Activated T-cell treated with anti-CD3 and anti-CD28 coated beads, Interleukin-2, amount 50 U/mL, for 4 hours (primary cell): Measurements from ENCODE around the gene BASP1. TPM values are rescaled to one million over a fixed set of nuclear protein-coding genes. Genes with fewer than 3 reads are reported as not detected.
"Not testable (repeated sequence)": the region's sequence is repeated elsewhere in the genome, so short reads cannot be mapped to it uniquely, and the experiment has no call there.

Source experiments
- ATAC-seq, 2 donors: fragments of 200-7000 bp; cut with Tn5 transposase; one replicate each; pipeline ENCODE4 v1.10.0; 2021
- DNase-seq: peaks from one replicate; pipeline ENCODE4 v3.0.0-alpha.2; 2020
- H3K27me3 Mint-ChIP-seq: one replicate; pipeline ENCODE4 v1.8.0; 2021; ENCODE audit warnings: low read depth, mixed read lengths
- H3K36me3 Mint-ChIP-seq: one replicate; pipeline ENCODE4 v1.8.0; 2022; ENCODE audit warnings: mixed read lengths; ENCODE audit not compliant: insufficient read depth
- H3K4me1 Mint-ChIP-seq: one replicate; pipeline ENCODE4 v1.8.0; 2021; ENCODE audit warnings: low read depth, mixed read lengths
- H3K4me3 Mint-ChIP-seq: one replicate; pipeline ENCODE4 v1.8.0; 2021; ENCODE audit warnings: mild to moderate bottlenecking, moderate library complexity, mixed read lengths
- H3K9me3 Mint-ChIP-seq: one replicate; pipeline ENCODE4 v1.8.0; 2021; ENCODE audit warnings: mixed read lengths
- total RNA-seq, 3 donors: library from RNA; stranded (reverse); gene quantifications; one replicate each; pipeline ENCODE4 v1.2.1, GENCODE V29; 2021

Gene BASP1
- total RNA-seq, 3 donors from 2014 or later = 4.3 to 12.3 (median 4.7) TPM

DNA sequence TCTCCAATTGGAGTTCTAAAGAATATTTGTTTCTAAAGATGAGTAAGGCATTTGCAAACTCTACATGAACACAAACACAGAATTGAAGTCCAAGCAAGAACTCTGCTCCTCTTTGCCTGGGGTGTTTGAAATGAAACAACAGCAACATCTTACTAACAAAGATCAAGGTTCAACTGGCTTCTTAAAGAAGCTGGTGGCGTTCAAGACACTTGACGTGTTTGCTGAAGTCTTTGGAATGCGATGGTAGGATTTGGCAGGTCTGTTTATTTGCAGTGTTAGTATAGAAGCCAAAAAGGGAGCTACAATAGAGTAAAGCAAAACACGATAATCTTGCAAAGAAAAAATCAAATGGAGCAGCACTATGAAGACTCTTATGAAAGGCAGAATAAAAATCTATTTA lies 94.9 kb downstream of the BASP1 start:
- Mint-ChIP-seq H3K4me1 (no peaks in the 10 kb centered on the region), H3K36me3 (no peaks in the 10 kb centered on the region), H3K9me3 (peaks cover 13% of the 10 kb centered on the region), H3K27me3 (no peaks in the 10 kb centered on the region), H3K4me3 (no peak overlapping the region)
- DNase-seq (no peak), ATAC-seq (no peak)

- Mint-ChIP-seq H3K4me1 (peaks cover 2% of the 10 kb centered on the region), H3K4me3 (no peak overlapping the region), H3K27me3 (no peaks in the 10 kb centered on the region), H3K36me3 (no peaks in the 10 kb centered on the region), H3K9me3 (peaks cover 3% of the 10 kb centered on the region)
- ATAC-seq (no peak), DNase-seq (no peak)
These were observed 97.6 kb downstream of the BASP1 start for GRCh38 chr5:17314907-17315471.

- H3K4me3 Mint-ChIP-seq = no peak overlapping the region
- H3K36me3 Mint-ChIP-seq = no peaks in the 10 kb centered on the region
- H3K9me3 Mint-ChIP-seq = no peaks in the 10 kb centered on the region
- DNase-seq (no peak), ATAC-seq (no peak)
- peaks cover 2% of the 10 kb centered on the region for H3K4me1 Mint-ChIP-seq
- H3K27me3 Mint-ChIP-seq = no peaks in the 10 kb centered on the region
These were observed 98.3 kb downstream of the BASP1 start for GRCh38 chr5:17315710-17316221.

- no peak overlapping the region for H3K4me3 Mint-ChIP-seq
- DNase-seq = no peak
- H3K27me3 Mint-ChIP-seq = no peaks in the 10 kb centered on the region
- H3K4me1 Mint-ChIP-seq = peaks cover 2% of the 10 kb centered on the region
- no peaks in the 10 kb centered on the region for H3K9me3 Mint-ChIP-seq
- no peak for ATAC-seq
- no peaks in the 10 kb centered on the region for H3K36me3 Mint-ChIP-seq
These were observed 99.6 kb downstream of the BASP1 start for GRCh38 chr5:17316970-17317459.

DNA sequence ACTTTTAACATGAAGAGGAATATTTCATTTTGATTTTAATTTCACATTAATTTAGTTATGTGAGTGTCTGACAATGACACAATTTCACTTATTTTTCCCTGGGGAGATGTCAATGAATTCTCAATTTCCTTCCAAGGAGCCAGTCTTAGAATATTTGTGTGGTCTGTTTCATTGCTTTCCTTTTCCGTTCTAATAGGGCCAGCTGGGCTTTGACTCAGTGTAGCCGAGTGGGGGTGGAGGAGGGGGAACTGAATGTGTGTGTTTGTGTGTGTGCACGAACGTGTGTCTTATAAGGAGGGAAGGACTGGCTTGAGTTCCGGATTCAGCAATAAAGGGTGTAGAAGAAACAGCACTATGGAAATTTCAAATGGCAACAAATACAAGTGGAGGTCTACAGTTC lies 100.0 kb downstream of the BASP1 start:
- H3K9me3 Mint-ChIP-seq = no peaks in the 10 kb centered on the region
- ATAC-seq (no peak), DNase-seq (no peak)
- H3K36me3 Mint-ChIP-seq = no peaks in the 10 kb centered on the region
- peaks cover 2% of the 10 kb centered on the region for H3K4me1 Mint-ChIP-seq
- no peak overlapping the region for H3K4me3 Mint-ChIP-seq
- no peaks in the 10 kb centered on the region for H3K27me3 Mint-ChIP-seq

- ATAC-seq, DNase-seq, H3K9me3 Mint-ChIP-seq, H3K4me3 Mint-ChIP-seq, H3K4me1 Mint-ChIP-seq, H3K36me3 Mint-ChIP-seq, H3K27me3 Mint-ChIP-seq: not testable (repeated sequence)
These were observed 101.7 kb downstream of the BASP1 start for GRCh38 chr5:17319095-17319494.

DNA sequence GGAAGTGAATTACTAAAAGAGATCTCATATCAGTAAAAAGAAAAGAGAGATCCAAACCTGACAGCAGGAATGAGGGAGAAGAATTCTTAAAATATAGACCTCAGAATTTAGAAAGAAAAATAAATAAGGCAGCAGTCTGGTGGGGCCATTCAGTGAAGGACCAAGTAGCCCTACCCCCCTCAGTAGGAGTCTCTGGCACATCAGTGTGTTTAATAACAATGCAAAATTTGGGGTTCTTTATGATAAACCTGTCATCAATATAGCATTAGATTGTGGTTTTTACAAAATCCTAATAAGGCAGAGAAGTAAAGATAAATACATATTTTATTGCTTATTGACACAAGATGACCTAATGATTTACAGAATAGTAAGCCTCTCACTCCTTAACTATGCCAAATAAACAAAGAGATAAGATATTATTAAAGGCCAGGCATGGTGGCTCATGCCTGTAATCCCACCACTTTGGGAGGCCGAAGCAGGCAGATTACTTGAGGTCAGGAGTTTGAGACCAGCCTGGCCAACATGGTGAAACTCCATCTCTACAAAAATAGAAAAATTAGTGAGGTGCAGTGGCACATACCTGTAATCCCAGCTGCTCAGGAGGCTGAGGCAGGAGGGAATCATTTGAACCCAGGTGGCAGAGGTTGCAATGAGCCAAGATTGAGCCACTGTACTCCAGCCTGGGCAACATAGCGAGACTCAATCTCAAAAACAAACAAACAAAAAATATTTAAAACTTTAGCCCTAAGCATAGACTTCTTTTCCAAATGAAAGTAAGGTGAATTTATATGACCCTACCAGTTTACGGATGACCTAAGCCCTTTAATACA lies 108.6 kb downstream of the BASP1 start:
- H3K4me3 Mint-ChIP-seq = no peak overlapping the region

More for the DNA sequence above, 108.6 kb downstream of the BASP1 start:
- Mint-ChIP-seq H3K9me3 (peaks cover 4% of the 10 kb centered on the region), H3K36me3 (no peaks in the 10 kb centered on the region), H3K4me1 (no peaks in the 10 kb centered on the region), H3K27me3 (no peaks in the 10 kb centered on the region)
- DNase-seq (no peak), ATAC-seq (no peak)
